GM12878 (cell line): ENCODE results near the gene AKAP13. TPM values are rescaled to one million over a fixed set of nuclear protein-coding genes. Genes with fewer than 3 reads are reported as not detected.

Experiments used
- ATAC-seq: fragments of 200-7000 bp; cut with Tn5 transposase; 3 replicates; pipeline ENCODE4 v1.9.1; 2020; ENCODE audit warnings: mild to moderate bottlenecking, moderate library complexity
- BruUV-seq: library from RNA; stranded (reverse); fragments of 400-500 nt; replicated peaks from 2 replicates; lab custom pipeline; 2021; lab: Mats Ljungman, UMichigan
- CTCF ChIA-PET: fragments of 300-600 bp; sonication (Branson Sonifier 250); formaldehyde crosslinking; extraction: SDS; loops from one replicate; lab custom pipeline; 2021; ENCODE audit warnings: inconsistent platforms; lab: Yijun Ruan, JAX
- POLR2A ChIA-PET: fragments of 350-600 bp; formaldehyde crosslinking; extraction: SDS; loops from one replicate; lab custom pipeline; 2021; ENCODE audit warnings: inconsistent platforms; lab: Charles Lee
- RAD21 ChIA-PET: fragments of 300-600 bp; sonication (Branson Sonifier 250); formaldehyde crosslinking; loops from one replicate; lab custom pipeline; 2023; ENCODE audit warnings: antibody characterized with exemption; ENCODE audit not compliant: unreplicated experiment; lab: Charles Lee
- SMC1A ChIA-PET: fragments of 300-600 bp; sonication (Branson Sonifier 250); formaldehyde crosslinking; loops from one replicate; lab custom pipeline; 2023; ENCODE audit not compliant: unreplicated experiment, uncharacterized antibody; lab: Charles Lee
- DNase-seq: peaks from one replicate; pipeline ENCODE4 v3.0.0-alpha.2; 2011; ENCODE audit warnings: low read depth, low spot score
- FAIRE-seq: peaks from 3 replicates; lab custom pipeline; 2011; peaks lifted over from hg19 to GRCh38; lab: Jason Lieb, UNC
- H2AFZ ChIP-seq: 2 replicates; pipeline ENCODE4 v1.6.0; 2011; ENCODE audit warnings: low read depth, low read length, control low read depth; ENCODE audit not compliant: control insufficient read depth
- H3K27ac ChIP-seq: 2 replicates; pipeline ENCODE4 v1.5.1; 2011; ENCODE audit warnings: control low read depth; ENCODE audit not compliant: control insufficient read depth, insufficient read depth
- H3K27me3 ChIP-seq, 2 experiments: replicated peaks in 1 of 2; 2 replicates each; pipeline versions ENCODE4 v1.6.0 to v1.6.1; 2011; ENCODE audit warnings: low read length in 1 of 2; ENCODE audit not compliant: control insufficient read depth in 2 of 2, insufficient read depth in 2 of 2
- H3K36me3 ChIP-seq, 2 experiments: 2 replicates each; pipeline ENCODE4 v1.5.1; 2011; ENCODE audit warnings: low read length in 1 of 2; ENCODE audit not compliant: control insufficient read depth in 2 of 2, insufficient read depth in 2 of 2
- H3K4me1 ChIP-seq: 2 replicates; pipeline ENCODE4 v1.6.1; 2011; ENCODE audit warnings: mild to moderate bottlenecking, low read length, moderate library complexity, mixed read lengths; ENCODE audit not compliant: control insufficient read depth, insufficient read depth
- H3K4me2 ChIP-seq: 2 replicates; pipeline ENCODE4 v1.6.0; 2011; ENCODE audit warnings: control low read depth; ENCODE audit not compliant: control insufficient read depth, insufficient read depth
- H3K4me3 ChIP-seq: fragments of 200-600 bp; sonication (generic); 2 replicates; pipeline ENCODE4 v1.5.1; 2016
- H3K79me2 ChIP-seq: 2 replicates; pipeline ENCODE4 v1.6.0; 2011; ENCODE audit warnings: low read length; ENCODE audit not compliant: control insufficient read depth, insufficient read depth
- H3K9ac ChIP-seq: 2 replicates; pipeline ENCODE4 v1.8.0; 2011; ENCODE audit warnings: low read length, control low read depth, mixed read lengths; ENCODE audit not compliant: control insufficient read depth, insufficient read depth
- H3K9me3 ChIP-seq: replicated peaks from 3 replicates; pipeline ENCODE4 v1.5.1; 2011; ENCODE audit warnings: mild to moderate bottlenecking, low read length; ENCODE audit not compliant: control insufficient read depth, insufficient read depth
- H4K20me1 ChIP-seq: 2 replicates; pipeline ENCODE4 v1.6.0; 2011; ENCODE audit not compliant: control insufficient read depth, insufficient read depth
- BACH1 ChIP-seq: fragments of 450-650 bp; IDR thresholded peaks from 2 replicates; pipeline ENCODE4 v1.6.1; 2017; ENCODE audit warnings: mild to moderate bottlenecking, borderline replicate concordance
- BCL3 ChIP-seq: IDR thresholded peaks from 2 replicates; pipeline ENCODE4 v1.6.1; 2011; ENCODE audit warnings: borderline replicate concordance, low read depth, mild to moderate bottlenecking, moderate library complexity, low read length; ENCODE audit not compliant: insufficient read depth, poor library complexity, severe bottlenecking
- E2F4 ChIP-seq: IDR thresholded peaks from 2 replicates; pipeline ENCODE4 v1.6.1; 2012; ENCODE audit warnings: low read depth, low read length, improper control_type of control experiment
- HDGF ChIP-seq: fragments of 450-650 bp; IDR thresholded peaks from 2 replicates; pipeline ENCODE4 v1.6.1; 2016; ENCODE audit warnings: antibody characterized with exemption
- IRF3 ChIP-seq: fragments of 450-650 bp; IDR thresholded peaks from 2 replicates; pipeline ENCODE4 v1.6.1; 2014; ENCODE audit warnings: mild to moderate bottlenecking
- NBN ChIP-seq: fragments of 450-650 bp; IDR thresholded peaks from 2 replicates; pipeline ENCODE4 v1.6.1; 2016
- NFXL1 ChIP-seq: fragments of 450-650 bp; IDR thresholded peaks from 2 replicates; pipeline ENCODE4 v1.6.1; 2017; ENCODE audit warnings: antibody characterized with exemption, mild to moderate bottlenecking, borderline replicate concordance
- NKRF ChIP-seq: fragments of 450-650 bp; conservative IDR thresholded peaks from 2 replicates; pipeline ENCODE4 v1.6.1; 2017; ENCODE audit warnings: mild to moderate bottlenecking, moderate library complexity
- PML ChIP-seq: IDR thresholded peaks from 2 replicates; pipeline ENCODE4 v1.6.1; 2012; ENCODE audit warnings: low read length, inconsistent platforms
- RAD51 ChIP-seq: fragments of 450-650 bp; IDR thresholded peaks from 2 replicates; pipeline ENCODE4 v1.6.1; 2016; ENCODE audit warnings: moderate library complexity, mild to moderate bottlenecking, inconsistent platforms
- RB1 ChIP-seq: fragments of 450-650 bp; formaldehyde crosslinking; IDR thresholded peaks from 2 replicates; pipeline ENCODE4 v1.6.1; 2017; ENCODE audit warnings: mild to moderate bottlenecking, borderline replicate concordance
- SIX5 ChIP-seq: IDR thresholded peaks from 2 replicates; pipeline ENCODE4 v1.6.1; 2011; ENCODE audit warnings: mild to moderate bottlenecking, low read depth, low read length, moderate library complexity; ENCODE audit not compliant: severe bottlenecking
- SMAD5 ChIP-seq: IDR thresholded peaks from 2 replicates; pipeline ENCODE4 v1.6.1; 2016; ENCODE audit warnings: antibody characterized with exemption, low read depth
- SMC3 ChIP-seq: IDR thresholded peaks from 2 replicates; pipeline ENCODE4 v1.6.1; 2011; ENCODE audit warnings: low read length, improper control_type of control experiment, borderline replicate concordance
- SPI1 ChIP-seq: IDR thresholded peaks from 2 replicates; pipeline ENCODE4 v1.6.1; 2011; ENCODE audit warnings: low read depth, mild to moderate bottlenecking, low read length, moderate library complexity, borderline replicate concordance; ENCODE audit not compliant: insufficient read depth
- SREBF1 ChIP-seq: IDR thresholded peaks from 2 replicates; pipeline ENCODE4 v1.6.1; 2012; ENCODE audit warnings: mild to moderate bottlenecking, low read length
- SREBF2 ChIP-seq: IDR thresholded peaks from 2 replicates; pipeline ENCODE4 v1.6.1; 2012; ENCODE audit warnings: mild to moderate bottlenecking, low read length
- YBX1 ChIP-seq: fragments of 450-650 bp; IDR thresholded peaks from 2 replicates; pipeline ENCODE4 v1.6.1; 2016; ENCODE audit warnings: antibody characterized with exemption
- ZBED1 ChIP-seq: IDR thresholded peaks from 2 replicates; pipeline ENCODE4 v1.6.1; 2016; ENCODE audit warnings: borderline replicate concordance
- ZNF217 ChIP-seq: fragments of 450-650 bp; IDR thresholded peaks from 2 replicates; pipeline ENCODE4 v1.6.1; 2017; ENCODE audit warnings: antibody characterized with exemption, mild to moderate bottlenecking
- ZNF24 ChIP-seq: fragments of 450-650 bp; IDR thresholded peaks from 2 replicates; pipeline ENCODE4 v1.6.1; 2017; ENCODE audit warnings: antibody characterized with exemption, mild to moderate bottlenecking
- WGBS: methylation state at CpG from one replicate; pipeline ENCODE4 v1.1.6; 2016; ENCODE audit warnings: low lambda C conversion rate; ENCODE audit not compliant: insufficient replicate concordance, insufficient coverage; ENCODE audit errors: missing lambda C conversion rate; 5-methylcytosine and 5-hydroxymethylcytosine counted together
- in situ Hi-C: fragments of 300-500 bp; cut with MboI; formaldehyde crosslinking; loops from 9 replicates; pipeline ENCODE4 v1.14.3; 2018; ENCODE audit warnings: mixed read lengths
- intact Hi-C: fragments of 100-400 bp; cut with micrococcal nuclease; formaldehyde crosslinking; loops from one replicate; pipeline ENCODE4 v1.14.2; 2022; ENCODE audit not compliant: unreplicated experiment
- polyA plus RNA-seq, 11 experiments: library from polyadenylated mRNA; depleted of rRNA in 4 of 11; unstranded in 6 of 11; stranded (reverse) in 5 of 11; fragments of >200 nt; fragmentation: Nextera tagmentation in 4 of 11; fragmentation: Illumina TruSeq in 1 of 11; extraction: Ambion mirVana in 4 of 11; extraction: Trizol in 1 of 11; gene quantifications; 1 replicate in 1 of 11; 2 replicates in 10 of 11; pipeline versions ENCODE4 v1.2.1 to v1.2.3, GENCODE V29; 2011 to 2016; ENCODE audit warnings: inconsistent platforms in 2 of 11, missing spikeins in 2 of 11, low read depth in 1 of 11
- total RNA-seq, 4 experiments: library from RNA; depleted of rRNA in 3 of 4; stranded (reverse); fragments of >200 nt in 3 of 4; fragmentation: Illumina TruSeq in 1 of 4; extraction: Trizol in 1 of 4; gene quantifications; 2 replicates each; pipeline versions ENCODE4 v1.2.1 to v1.2.3, GENCODE V29; 2013 to 2021

The AKAP13 gene
- total and polyA plus RNA-seq, 10 of the 15 experiments (the other 5 are each of a cell fraction or from before 2014, with no cell fraction given), result 14.4 to 74.9 (median 55.1) TPM

- TF ChIP-seq SREBF1, result no peak
- no peak for TF ChIP-seq YBX1
- TF ChIP-seq SREBF2, result no peak
- TF ChIP-seq BACH1, result no peak
- TF ChIP-seq SMAD5, result no peak
- no peak for TF ChIP-seq NBN
- no peak for TF ChIP-seq NFXL1
These were observed 227.4 kb downstream of the AKAP13 start (continued) for GRCh38 chr15:85607842-85608241.

GRCh38 chr15:85609492-85609891, 229.1 kb downstream of the AKAP13 start:
- H3K4me3 ChIP-seq, result no peak overlapping the region
- TF ChIP-seq E2F4 (no peak), RB1 (no peak), ZBED1 (no peak), NKRF (no peak), SIX5 (no peak), BCL3 (no peak), SPI1 (no peak), PML (no peak), ZNF217 (no peak), RAD51 (no peak), HDGF (no peak), IRF3 (no peak), SMC3 (no peak), ZNF24 (no peak)
- RAD21 ChIA-PET, result no interaction called here
- no peak overlapping the region for H3K27ac ChIP-seq
- BruUV-seq, result no TSS peak
- ATAC-seq, result no peak
- intact Hi-C loops, result no loop called here
- no peak for DNase-seq
- 84% methylated on average over 3 of the region's 3 CpGs for WGBS
- no peak overlapping the region for H3K9ac ChIP-seq
- no peaks in the 10 kb centered on the region for H4K20me1 ChIP-seq
- peaks cover 0 to 3% of the 10 kb centered on the region in 2 experiments; a peak in 3 of 4 replicates for H3K36me3 ChIP-seq
- FAIRE-seq, result no peak
- CTCF ChIA-PET, result no interaction called here
- no peaks in the 10 kb centered on the region for H3K79me2 ChIP-seq
- no peak overlapping the region for H3K4me2 ChIP-seq
- H3K27me3 ChIP-seq, result no peaks in the 10 kb centered on the region
- POLR2A ChIA-PET, result no interaction called here
- peaks cover 3% of the 10 kb centered on the region; the same call in 1 of the 2 replicates for H3K4me1 ChIP-seq
- no peaks in the 10 kb centered on the region for H3K9me3 ChIP-seq
- no peak overlapping the region for H2AFZ ChIP-seq
- in situ Hi-C loops, result no loop called here
- SMC1A ChIA-PET, result no interaction called here
